ENCODE measurements around the gene MYG1. TPM values are rescaled to one million over a fixed set of nuclear protein-coding genes. Genes with fewer than 3 reads are reported as not detected.

MYG1 gene
- total RNA-seq, 1 experiment from 2014 or later: 91.8 TPM

- Histone ChIP-seq H3K9me3 (ENCODE audit: control insufficient read depth, low read depth, low read length) (no peaks in the 10 kb centered on the region), H2BK120ac (ENCODE audit: low read depth, low read length, poor library complexity, severe bottlenecking) (no peak overlapping the region), H4K8ac (replicated peaks; ENCODE audit: insufficient read length, low read depth, low read length) (no peak overlapping the region), H3K23ac (ENCODE audit: insufficient read length, low read depth, low read length) (no peak overlapping the region), H3K4me2 (ENCODE audit: insufficient read depth, insufficient read length, low read length) (peak overlapping the region; percentile 88), H4K91ac (ENCODE audit: insufficient read length, low read depth, low read length) (no peak overlapping the region), H2BK5ac (ENCODE audit: insufficient read length, low read length) (no peak overlapping the region), H3K27ac (ENCODE audit: insufficient read length, low read depth, low read length) (no peak overlapping the region), H4K5ac (ENCODE audit: insufficient read length, low read depth, low read length) (no peak overlapping the region), H3K18ac (ENCODE audit: insufficient read length, low read depth, low read length) (no peak overlapping the region), H3K27me3 (ENCODE audit: insufficient read depth, low read length) (no peaks in the 10 kb centered on the region), H3K9ac (ENCODE audit: extremely low read depth, insufficient read length, low read length) (no peak overlapping the region), H3T11ph (ENCODE audit: low read length) (no peak overlapping the region), H2AK5ac (ENCODE audit: insufficient read length, low read length) (no peak overlapping the region), H2BK15ac (ENCODE audit: low read depth, low read length) (no peak overlapping the region), H3K14ac (ENCODE audit: insufficient read depth, low read length) (no peak overlapping the region), H3K4me1 (ENCODE audit: insufficient read depth, low read length) (no peaks in the 10 kb centered on the region; the same call in 1 of the 2 replicates), H3K79me1 (ENCODE audit: insufficient read depth, low read depth, low read length, poor library complexity, severe bottlenecking) (peaks cover 14% of the 10 kb centered on the region), H3K79me2 (ENCODE audit: insufficient read depth, low read length) (peaks cover 5% of the 10 kb centered on the region; the same call in 1 of the 2 replicates), H2BK20ac (ENCODE audit: low read depth, low read length, poor library complexity, severe bottlenecking) (no peak overlapping the region), H3K56ac (ENCODE audit: insufficient read length, low read depth, low read length) (no peak overlapping the region), H4K20me1 (ENCODE audit: control insufficient read depth, insufficient read depth, insufficient read length) (no peaks in the 10 kb centered on the region), H2BK12ac (ENCODE audit: insufficient read length, low read depth, low read length) (no peak overlapping the region), H3K23me2 (ENCODE audit: insufficient read length, low read depth, low read length, poor library complexity, severe bottlenecking) (peaks cover 6% of the 10 kb centered on the region), H3K4ac (ENCODE audit: low read depth, low read length) (no peak overlapping the region), H2AFZ (ENCODE audit: low read length) (no peak overlapping the region)
- Mint-ChIP-seq H3K4me1 (peaks cover 25 to 28% of the 10 kb centered on the region in 2 experiments), H3K9me3 (no peaks in the 10 kb centered on the region), H3K27ac (no peak overlapping the region), H3K36me3 (ENCODE audit: insufficient read depth in 1 of 3, low read depth in 3 of 3) (peaks cover 18 to 29% (median 22%) of the 10 kb centered on the region in 3 experiments; a peak in 6 of 7 replicates), H3K27me3 (ENCODE audit: low read depth) (no peaks in the 10 kb centered on the region; the same call in none of the 2 replicates), H3K4me3 (peak overlapping the region; percentile 99 to 100)
- no peak for TF ChIP-seq CTCF (conservative IDR thresholded peaks at IDR 0.05)
- DNase-seq: no peak
- no CpG with 5 or more reads among the region's 18 CpGs for WGBS (ENCODE audit: extremely low coverage, insufficient read length, low lambda C conversion rate)
These were observed 32.0 kb upstream of the MYG1 start for GRCh38 chr12:53267306-53267998.

All from H9 (cell line).